ENCODE measurements around the gene NUP98. TPM values are rescaled to one million over a fixed set of nuclear protein-coding genes. Genes with fewer than 3 reads are reported as not detected.
"Not testable (repeated sequence)": the region's sequence is repeated elsewhere in the genome, so short reads cannot be mapped to it uniquely, and the experiment has no call there.

The NUP98 gene
- total and polyA plus RNA-seq, 2 donors (not counting 3 experiments of a cell fraction or from before 2014, with no cell fraction given): 92.7 to 169 TPM

GRCh38 chr11:3794387-3794786 is 3.0 kb downstream of the NUP98 start:
- H2AFZ ChIP-seq (ENCODE audit: low read depth, low read length); FAIRE-seq; BruUV-seq (replicated peaks); POLR2A ChIA-PET; H3K9me1 ChIP-seq (replicated peaks; ENCODE audit: control insufficient read depth, extremely low read depth, insufficient read depth, low read length); intact Hi-C loops (cut with micrococcal nuclease); dilution Hi-C loops (cut with MboI; ENCODE audit: extremely low pct_ligation_motif_present, low sequenced_read_pairs); H3K27me3 ChIP-seq (ENCODE audit: control insufficient read depth in 2 of 2, insufficient read depth in 2 of 2, low read length in 2 of 2); DNase-seq (ENCODE audit: low read depth, low spot score); H3K36me3 ChIP-seq (ENCODE audit: control insufficient read depth in 2 of 2, extremely low read depth in 1 of 2, insufficient read depth in 2 of 2, low read length in 2 of 2); H3K9ac ChIP-seq (replicated peaks; ENCODE audit: extremely low read depth, insufficient read depth, low read length); H3K9me3 ChIP-seq (replicated peaks; ENCODE audit: control insufficient read depth, insufficient read depth, low read length); H3K27ac ChIP-seq (ENCODE audit: insufficient read depth, low read depth, low read length); H4K20me1 ChIP-seq (replicated peaks; ENCODE audit: control insufficient read depth, extremely low read depth, insufficient read depth, low read length); H3K4me3 ChIP-seq (replicated peaks in 1 of 3; ENCODE audit: insufficient read depth in 1 of 3, low read depth in 1 of 3, low read length in 3 of 3): not testable (repeated sequence)
- Histone ChIP-seq H3K4me2 (ENCODE audit: insufficient read depth, low read length) (peak overlapping the region; percentile 8), H3K79me2 (ENCODE audit: control insufficient read depth, insufficient read depth, low read length) (peaks cover 78% of the 10 kb centered on the region), H3K4me1 (ENCODE audit: control insufficient read depth, extremely low read depth, insufficient read depth, low read length) (peaks cover 15% of the 10 kb centered on the region)
- CTCF ChIA-PET: interaction anchor here (1.6 kb wide), 1 partner anchor 55 kb away, joined by 3 read pairs; no protein-coding TSS in a partner anchor

- H3K9me3 ChIP-seq (replicated peaks; ENCODE audit: control insufficient read depth, insufficient read depth, low read length): no peaks in the 10 kb centered on the region
- H3K27ac ChIP-seq (ENCODE audit: insufficient read depth, low read depth, low read length): peak overlapping the region; percentile 47
- DNase-seq (ENCODE audit: low read depth, low spot score) (peak; percentile 65), FAIRE-seq (no peak)
- no TSS peak for BruUV-seq (replicated peaks)
- ChIA-PET CTCF (interaction anchor here (3.3 kb wide), 1 partner anchor 21 kb away, joined by 18 read pairs; the partner anchor contains the start of gene PGAP2), POLR2A (no interaction called here)
- peak overlapping the region in 1 of 3 experiments; percentile 27 for H3K4me3 ChIP-seq (replicated peaks in 1 of 3; ENCODE audit: insufficient read depth in 1 of 3, low read depth in 1 of 3, low read length in 3 of 3)
- dilution Hi-C loops (cut with MboI; ENCODE audit: extremely low pct_ligation_motif_present, low sequenced_read_pairs) (no loop called here), intact Hi-C loops (cut with micrococcal nuclease) (loop anchor here (1.0 kb wide), 1 partner anchor 10 kb away; the partner anchor contains the start of gene NUP98)
- H3K4me1 ChIP-seq (ENCODE audit: control insufficient read depth, extremely low read depth, insufficient read depth, low read length): peaks cover 15% of the 10 kb centered on the region
- no peaks in the 10 kb centered on the region for H3K9me1 ChIP-seq (replicated peaks; ENCODE audit: control insufficient read depth, extremely low read depth, insufficient read depth, low read length)
- peaks cover 98% of the 10 kb centered on the region for H3K79me2 ChIP-seq (ENCODE audit: control insufficient read depth, insufficient read depth, low read length)
- H3K36me3 ChIP-seq (ENCODE audit: control insufficient read depth in 2 of 2, extremely low read depth in 1 of 2, insufficient read depth in 2 of 2, low read length in 2 of 2): no peaks in the 10 kb centered on the region
- H4K20me1 ChIP-seq (replicated peaks; ENCODE audit: control insufficient read depth, extremely low read depth, insufficient read depth, low read length): no peaks in the 10 kb centered on the region
- peak overlapping the region; percentile 78 for H3K4me2 ChIP-seq (ENCODE audit: insufficient read depth, low read length)
- no peak overlapping the region for H2AFZ ChIP-seq (ENCODE audit: low read depth, low read length)
- TF ChIP-seq EZH2 (IDR thresholded peaks at IDR 0.05; ENCODE audit: borderline replicate concordance, low read depth, low read length, severe bottlenecking) (no peak), POLR2AphosphoS5 (IDR thresholded peaks at IDR 0.05; ENCODE audit: insufficient read depth, low read depth, low read length) (no peak), MAX (IDR thresholded peaks at IDR 0.05; ENCODE audit: insufficient read depth, insufficient read length) (no peak), MYC (IDR thresholded peaks at IDR 0.05; ENCODE audit: low read depth, low read length) (no peak), FOS (IDR thresholded peaks at IDR 0.05; ENCODE audit: borderline replicate concordance, insufficient read depth, low read length) (no peak)
- no peaks in the 10 kb centered on the region for H3K27me3 ChIP-seq (ENCODE audit: control insufficient read depth in 2 of 2, insufficient read depth in 2 of 2, low read length in 2 of 2)
- H3K9ac ChIP-seq (replicated peaks; ENCODE audit: extremely low read depth, insufficient read depth, low read length): no peak overlapping the region
Measured at GRCh38 chr11:3786781-3787428, 10.4 kb downstream of the NUP98 start.

All from endothelial cell of umbilical vein (primary cell).